H9 (cell line): ENCODE data around the gene PLSCR5. TPM values are rescaled to one million over a fixed set of nuclear protein-coding genes. Genes with fewer than 3 reads are reported as not detected.

Experiments
- DNase-seq: peaks from one replicate; pipeline ENCODE4 v3.0.0-alpha.2; 2017
- H2AFZ ChIP-seq: one replicate; pipeline ENCODE4 v1.6.1; 2013; ENCODE audit warnings: mild to moderate bottlenecking, low read length, control low read depth, moderate library complexity
- H2AK5ac ChIP-seq: 2 replicates; pipeline ENCODE4 v1.6.1; 2013; ENCODE audit warnings: low read length, control low read depth, mixed read lengths; ENCODE audit not compliant: insufficient read length
- H2BK120ac ChIP-seq: one replicate; pipeline ENCODE4 v1.6.1; 2013; ENCODE audit warnings: low read depth, mild to moderate bottlenecking, low read length, control low read depth, inconsistent platforms; ENCODE audit not compliant: poor library complexity, severe bottlenecking
- H2BK12ac ChIP-seq: 2 replicates; pipeline ENCODE4 v1.6.1; 2013; ENCODE audit warnings: low read length, control low read depth, mixed read lengths, low read depth; ENCODE audit not compliant: insufficient read length
- H2BK15ac ChIP-seq: 2 replicates; pipeline ENCODE4 v1.6.1; 2013; ENCODE audit warnings: low read depth, low read length, control low read depth
- H2BK20ac ChIP-seq: one replicate; pipeline ENCODE4 v1.6.1; 2013; ENCODE audit warnings: low read depth, mild to moderate bottlenecking, low read length, control low read depth, inconsistent platforms; ENCODE audit not compliant: poor library complexity, severe bottlenecking
- H2BK5ac ChIP-seq: 2 replicates; pipeline ENCODE4 v1.6.1; 2013; ENCODE audit warnings: low read length, control low read depth, mixed read lengths; ENCODE audit not compliant: insufficient read length
- H3K14ac ChIP-seq: 2 replicates; pipeline ENCODE4 v1.6.1; 2013; ENCODE audit warnings: low read length, control low read depth; ENCODE audit not compliant: insufficient read depth
- H3K18ac ChIP-seq: 2 replicates; pipeline ENCODE4 v1.6.1; 2013; ENCODE audit warnings: low read depth, mild to moderate bottlenecking, mixed read lengths, low read length, control low read depth; ENCODE audit not compliant: insufficient read length
- H3K23ac ChIP-seq: 2 replicates; pipeline ENCODE4 v1.6.1; 2013; ENCODE audit warnings: low read length, control low read depth, mixed read lengths, low read depth; ENCODE audit not compliant: insufficient read length
- H3K23me2 ChIP-seq: 2 replicates; pipeline ENCODE4 v1.6.1; 2013; ENCODE audit warnings: low read depth, mild to moderate bottlenecking, mixed read lengths, low read length, control low read depth; ENCODE audit not compliant: insufficient read length, poor library complexity, severe bottlenecking
- H3K27ac ChIP-seq: 2 replicates; pipeline ENCODE4 v1.5.1; 2013; ENCODE audit warnings: low read length, control low read depth, mixed read lengths, low read depth; ENCODE audit not compliant: insufficient read length
- H3K27me3 ChIP-seq: 2 replicates; pipeline ENCODE4 v1.6.1; 2013; ENCODE audit warnings: low read length, control low read depth, inconsistent platforms; ENCODE audit not compliant: insufficient read depth
- H3K4ac ChIP-seq: 2 replicates; pipeline ENCODE4 v1.6.1; 2013; ENCODE audit warnings: low read depth, mild to moderate bottlenecking, control low read depth, inconsistent platforms, low read length, moderate library complexity
- H3K4me1 ChIP-seq: 2 replicates; pipeline ENCODE4 v1.6.1; 2013; ENCODE audit warnings: low read length, control low read depth, inconsistent platforms; ENCODE audit not compliant: insufficient read depth
- H3K4me2 ChIP-seq: 2 replicates; pipeline ENCODE4 v1.6.1; 2013; ENCODE audit warnings: low read length, control low read depth, mixed read lengths; ENCODE audit not compliant: insufficient read length, insufficient read depth
- H3K56ac ChIP-seq: 2 replicates; pipeline ENCODE4 v1.6.1; 2013; ENCODE audit warnings: low read depth, mild to moderate bottlenecking, mixed read lengths, low read length, control low read depth; ENCODE audit not compliant: insufficient read length
- H3K79me1 ChIP-seq: 2 replicates; pipeline ENCODE4 v1.6.1; 2013; ENCODE audit warnings: low read depth, mild to moderate bottlenecking, moderate library complexity, low read length, control low read depth, inconsistent platforms; ENCODE audit not compliant: insufficient read depth, poor library complexity, severe bottlenecking
- H3K79me2 ChIP-seq: 2 replicates; pipeline ENCODE4 v1.6.1; 2013; ENCODE audit warnings: low read length, control low read depth, inconsistent platforms; ENCODE audit not compliant: insufficient read depth
- H3K9ac ChIP-seq: 2 replicates; pipeline ENCODE4 v1.6.1; 2013; ENCODE audit warnings: low read length, control low read depth, mixed read lengths; ENCODE audit not compliant: insufficient read length; ENCODE audit errors: extremely low read depth
- H3K9me3 ChIP-seq: one replicate; pipeline ENCODE4 v1.6.1; 2013; ENCODE audit warnings: low read depth, low read length, inconsistent platforms; ENCODE audit not compliant: control insufficient read depth
- H3T11ph ChIP-seq: one replicate; pipeline ENCODE4 v1.6.1; 2013; ENCODE audit warnings: mild to moderate bottlenecking, low read length, control low read depth, inconsistent platforms
- H4K20me1 ChIP-seq: one replicate; pipeline ENCODE4 v1.6.1; 2013; ENCODE audit not compliant: control insufficient read depth, insufficient read length, insufficient read depth
- H4K5ac ChIP-seq: 2 replicates; pipeline ENCODE4 v1.6.1; 2013; ENCODE audit warnings: low read depth, mild to moderate bottlenecking, mixed read lengths, low read length, control low read depth; ENCODE audit not compliant: insufficient read length
- H4K8ac ChIP-seq: replicated peaks from 2 replicates; pipeline ENCODE4 v1.6.1; 2013; ENCODE audit warnings: low read length, control low read depth, mixed read lengths, low read depth; ENCODE audit not compliant: insufficient read length
- H4K91ac ChIP-seq: 2 replicates; pipeline ENCODE4 v1.6.1; 2013; ENCODE audit warnings: low read depth, mild to moderate bottlenecking, moderate library complexity, mixed read lengths, low read length, control low read depth; ENCODE audit not compliant: insufficient read length
- H3K27ac Mint-ChIP-seq, 3 experiments: 2 replicates in 2 of 3; 3 replicates in 1 of 3; pipeline ENCODE4 v1.8.0; 2020 to 2021; ENCODE audit warnings: mixed read lengths in 3 of 3, mild to moderate bottlenecking in 1 of 3, moderate library complexity in 1 of 3
- H3K27me3 Mint-ChIP-seq: 2 replicates; pipeline ENCODE4 v1.8.0; 2021; ENCODE audit warnings: low read depth, mild to moderate bottlenecking, moderate library complexity, mixed read lengths
- H3K36me3 Mint-ChIP-seq, 3 experiments: 2 replicates in 2 of 3; 3 replicates in 1 of 3; pipeline ENCODE4 v1.8.0; 2020 to 2021; ENCODE audit warnings: low read depth in 3 of 3, mixed read lengths in 3 of 3; ENCODE audit not compliant: insufficient read depth in 1 of 3
- H3K4me1 Mint-ChIP-seq, 2 experiments: 2 replicates each; pipeline ENCODE4 v1.8.0; 2020; ENCODE audit warnings: mixed read lengths in 2 of 2
- H3K4me3 Mint-ChIP-seq, 2 experiments: 2 replicates in 1 of 2; 3 replicates in 1 of 2; pipeline ENCODE4 v1.8.0; 2020 to 2021; ENCODE audit warnings: mild to moderate bottlenecking in 2 of 2, mixed read lengths in 2 of 2, moderate library complexity in 1 of 2
- H3K9me3 Mint-ChIP-seq, 2 experiments: 2 replicates in 1 of 2; 3 replicates in 1 of 2; pipeline ENCODE4 v1.8.0; 2020; ENCODE audit warnings: mild to moderate bottlenecking in 2 of 2, mixed read lengths in 2 of 2, moderate library complexity in 1 of 2
- total RNA-seq: library from RNA; stranded (reverse); gene quantifications from 2 replicates; pipeline ENCODE4 v1.2.1, GENCODE V29; 2021
- TF ChIP-seq, protein P1 (sequence below): fragments of 200-600 bp; sonication (generic); conservative IDR thresholded peaks from 3 replicates; pipeline ENCODE4 v1.8.0; 2021; ENCODE audit warnings: antibody characterized with exemption, mild to moderate bottlenecking

PLSCR5 gene
- total RNA-seq, 1 experiment from 2014 or later = not detected

- Histone ChIP-seq H3K23me2 (peaks cover 13% of the 10 kb centered on the region), H3K14ac (no peak overlapping the region), H3K56ac (no peak overlapping the region), H3K27me3 (no peaks in the 10 kb centered on the region), H3T11ph (no peak overlapping the region), H2BK20ac (no peak overlapping the region), H3K18ac (no peak overlapping the region), H2AK5ac (no peak overlapping the region), H3K27ac (no peak overlapping the region), H3K79me1 (no peaks in the 10 kb centered on the region), H3K9ac (peak overlapping the region; percentile 18), H2AFZ (no peak overlapping the region), H2BK5ac (no peak overlapping the region), H3K9me3 (no peaks in the 10 kb centered on the region), H4K5ac (no peak overlapping the region), H3K79me2 (peaks cover 2% of the 10 kb centered on the region; the same call in 1 of the 2 replicates), H4K91ac (no peak overlapping the region), H3K4me1 (0 out of 2 replicates have a peak, but pooled peaks cover 9% of the 10 kb centered on the region), H4K20me1 (no peaks in the 10 kb centered on the region), H2BK120ac (no peak overlapping the region), H3K4me2 (no peak overlapping the region), H4K8ac (no peak overlapping the region), H2BK12ac (no peak overlapping the region), H3K4ac (no peak overlapping the region), H2BK15ac (no peak overlapping the region), H3K23ac (no peak overlapping the region)
- DNase-seq = no peak
- Mint-ChIP-seq H3K27ac (no peak overlapping the region), H3K36me3 (peaks cover 0 to 1% (median 0%) of the 10 kb centered on the region in 3 experiments; a peak in 3 of 7 replicates), H3K4me3 (no peak overlapping the region), H3K4me1 (peaks cover 34 to 37% of the 10 kb centered on the region in 2 experiments), H3K27me3 (no peaks in the 10 kb centered on the region; the same call in 1 of the 2 replicates), H3K9me3 (no peaks in the 10 kb centered on the region)
- TF ChIP-seq, protein P1, sequence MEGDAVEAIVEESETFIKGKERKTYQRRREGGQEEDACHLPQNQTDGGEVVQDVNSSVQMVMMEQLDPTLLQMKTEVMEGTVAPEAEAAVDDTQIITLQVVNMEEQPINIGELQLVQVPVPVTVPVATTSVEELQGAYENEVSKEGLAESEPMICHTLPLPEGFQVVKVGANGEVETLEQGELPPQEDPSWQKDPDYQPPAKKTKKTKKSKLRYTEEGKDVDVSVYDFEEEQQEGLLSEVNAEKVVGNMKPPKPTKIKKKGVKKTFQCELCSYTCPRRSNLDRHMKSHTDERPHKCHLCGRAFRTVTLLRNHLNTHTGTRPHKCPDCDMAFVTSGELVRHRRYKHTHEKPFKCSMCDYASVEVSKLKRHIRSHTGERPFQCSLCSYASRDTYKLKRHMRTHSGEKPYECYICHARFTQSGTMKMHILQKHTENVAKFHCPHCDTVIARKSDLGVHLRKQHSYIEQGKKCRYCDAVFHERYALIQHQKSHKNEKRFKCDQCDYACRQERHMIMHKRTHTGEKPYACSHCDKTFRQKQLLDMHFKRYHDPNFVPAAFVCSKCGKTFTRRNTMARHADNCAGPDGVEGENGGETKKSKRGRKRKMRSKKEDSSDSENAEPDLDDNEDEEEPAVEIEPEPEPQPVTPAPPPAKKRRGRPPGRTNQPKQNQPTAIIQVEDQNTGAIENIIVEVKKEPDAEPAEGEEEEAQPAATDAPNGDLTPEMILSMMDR = no peak
Measured at GRCh38 chr3:146547235-146547835, 57.8 kb downstream of the PLSCR5 start.
